GM19455 (cell line): ENCODE measurements around the gene FHOD3.

Experiments
- ATAC-seq: cut with Tn5 transposase; IDR thresholded peaks from one replicate; pipeline ENCODE4 v1.9.1; 2021; ENCODE audit not compliant: unreplicated experiment

The FHOD3 gene

GRCh38 chr18:36685580-36685979 lies 388.1 kb downstream of the FHOD3 start:
- no peak for ATAC-seq

GRCh38 chr18:36688020-36688965 lies 390.8 kb downstream of the FHOD3 start:
- ATAC-seq = no peak

- ATAC-seq = no peak
Measured at GRCh38 chr18:36692371-36692770, 394.9 kb downstream of the FHOD3 start.

- ATAC-seq = no peak
Measured at GRCh38 chr18:36692921-36693332, 395.4 kb downstream of the FHOD3 start.

DNA sequence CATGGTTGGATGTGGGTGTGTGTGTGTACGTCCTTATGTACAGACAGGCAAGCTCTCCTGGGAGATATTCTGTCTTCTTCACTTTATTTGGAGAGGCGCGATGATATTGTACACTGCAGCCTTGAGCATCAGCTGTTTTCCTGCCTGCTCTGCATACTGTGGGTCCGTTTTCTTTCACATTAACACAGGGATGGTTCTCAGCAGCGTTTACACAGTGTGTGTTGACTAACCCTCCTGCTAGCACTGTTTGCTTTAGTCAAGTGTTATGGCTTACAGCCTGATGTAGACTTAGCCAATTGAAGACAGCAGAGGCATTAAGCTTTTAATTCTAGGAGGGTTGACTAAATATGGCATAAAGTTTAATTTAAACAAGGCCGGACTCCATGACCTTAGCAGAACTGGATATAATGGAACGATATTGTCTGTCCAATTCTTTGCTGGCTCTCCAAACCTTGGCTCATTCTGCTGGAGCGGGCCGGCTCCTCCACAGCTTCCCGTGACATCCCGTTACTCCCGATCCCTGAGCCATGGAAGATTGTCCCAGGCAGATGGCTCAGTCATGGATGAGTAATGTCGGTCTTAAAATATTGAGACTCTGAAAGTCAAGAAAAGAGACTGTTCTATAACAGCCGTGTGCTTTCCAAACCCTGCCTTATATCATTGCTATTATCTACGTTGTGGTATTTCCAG lies 396.6 kb downstream of the FHOD3 start:
- ATAC-seq = no peak

GRCh38 chr18:36695806-36696205 lies 398.3 kb downstream of the FHOD3 start:
- no peak for ATAC-seq

- no peak for ATAC-seq
Measured at GRCh38 chr18:36697905-36698304, 400.4 kb downstream of the FHOD3 start.

- no peak for ATAC-seq
Measured at GRCh38 chr18:36700955-36701354, 403.4 kb downstream of the FHOD3 start.

DNA sequence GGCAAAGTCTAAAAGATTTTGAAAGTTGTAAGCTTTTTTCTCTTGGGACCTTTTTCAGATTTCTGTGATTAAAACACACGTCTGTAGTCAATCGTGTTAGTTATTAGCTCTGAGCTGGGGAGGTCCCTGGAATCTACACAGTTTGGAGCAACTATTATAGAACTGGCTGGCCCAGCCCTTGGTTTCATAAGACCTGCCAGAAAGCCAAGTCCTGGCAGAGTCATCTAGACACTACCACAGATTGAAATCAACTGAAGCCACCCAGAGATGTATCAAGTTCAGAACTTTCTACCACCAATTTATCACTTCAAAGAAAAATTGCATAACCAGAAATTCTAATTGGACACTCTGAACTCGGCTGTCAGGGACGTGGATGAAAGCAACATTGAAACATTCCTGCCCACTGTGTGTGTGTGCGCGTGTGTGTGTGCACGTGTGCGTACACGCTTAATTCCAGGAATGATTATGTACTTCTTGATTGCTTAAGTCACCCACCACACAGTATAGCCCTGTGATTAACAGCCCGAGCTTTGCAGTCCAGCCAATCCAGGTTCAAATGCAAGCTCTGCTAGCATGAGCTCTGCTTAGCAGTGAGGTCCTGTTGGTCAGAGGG lies 405.0 kb downstream of the FHOD3 start:
- ATAC-seq = no peak

GRCh38 chr18:36704156-36704555 lies 406.6 kb downstream of the FHOD3 start:
- ATAC-seq = no peak

DNA sequence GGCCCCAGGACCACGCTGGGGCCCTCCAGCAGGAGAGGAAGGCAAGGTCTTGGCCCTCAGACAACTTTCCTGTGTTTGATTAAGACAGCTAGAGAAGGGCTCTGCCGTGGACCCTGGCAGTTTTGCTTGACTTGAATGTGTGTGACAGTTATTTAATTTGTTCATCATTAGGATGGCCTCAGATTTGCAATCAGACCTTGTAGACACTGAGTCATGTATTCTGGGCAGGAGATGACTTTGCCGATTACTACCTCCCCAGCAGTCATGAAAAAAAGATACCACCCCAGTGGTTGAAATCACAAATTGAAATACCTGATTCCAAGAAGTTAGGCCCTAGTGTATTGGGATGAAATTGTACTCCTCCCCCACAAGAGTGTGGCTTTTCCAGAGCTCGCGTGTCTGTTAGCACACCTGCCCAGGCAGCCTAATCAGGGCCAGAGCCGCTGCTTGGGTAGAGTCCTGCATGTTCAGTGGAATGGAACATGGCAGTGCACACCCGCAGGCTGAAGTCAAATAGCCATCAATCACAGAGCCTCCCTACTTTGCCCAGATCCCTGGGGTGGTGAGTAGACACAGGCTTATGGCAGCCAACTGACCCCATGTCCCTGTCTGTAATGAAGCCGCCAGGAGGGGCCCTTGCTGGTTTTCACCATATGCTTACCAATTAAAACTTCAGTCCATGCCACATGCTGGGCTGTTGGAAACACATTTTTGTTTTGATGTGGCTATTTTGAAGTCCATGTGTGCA lies 408.8 kb downstream of the FHOD3 start:
- ATAC-seq = no peak

GRCh38 chr18:36708366-36708765 lies 410.9 kb downstream of the FHOD3 start:
- ATAC-seq = no peak

DNA sequence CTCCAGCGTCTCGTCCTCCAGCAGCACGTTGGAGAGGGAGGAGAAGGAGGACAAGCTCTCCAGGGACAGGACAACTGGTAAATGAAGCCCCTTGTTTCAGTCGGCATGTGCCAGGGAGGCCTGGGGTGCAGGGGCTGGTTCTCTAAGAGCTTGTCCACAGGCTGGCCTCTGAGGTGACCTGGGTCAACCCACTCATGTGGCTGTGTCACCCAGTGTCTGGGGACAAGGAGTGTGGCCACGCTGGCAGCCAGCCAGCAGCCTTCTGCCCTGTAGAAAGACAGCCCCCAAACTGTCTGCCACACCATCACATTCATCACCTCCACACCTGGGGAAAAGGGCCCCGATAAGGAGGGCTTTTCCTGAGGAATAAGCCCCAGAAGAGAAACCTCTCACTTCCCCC lies 411.8 kb downstream of the FHOD3 start:
- no peak for ATAC-seq

GRCh38 chr18:36711014-36711725 lies 413.7 kb downstream of the FHOD3 start:
- no peak for ATAC-seq

- ATAC-seq = no peak
Measured at GRCh38 chr18:36711813-36712444, 414.4 kb downstream of the FHOD3 start.

DNA sequence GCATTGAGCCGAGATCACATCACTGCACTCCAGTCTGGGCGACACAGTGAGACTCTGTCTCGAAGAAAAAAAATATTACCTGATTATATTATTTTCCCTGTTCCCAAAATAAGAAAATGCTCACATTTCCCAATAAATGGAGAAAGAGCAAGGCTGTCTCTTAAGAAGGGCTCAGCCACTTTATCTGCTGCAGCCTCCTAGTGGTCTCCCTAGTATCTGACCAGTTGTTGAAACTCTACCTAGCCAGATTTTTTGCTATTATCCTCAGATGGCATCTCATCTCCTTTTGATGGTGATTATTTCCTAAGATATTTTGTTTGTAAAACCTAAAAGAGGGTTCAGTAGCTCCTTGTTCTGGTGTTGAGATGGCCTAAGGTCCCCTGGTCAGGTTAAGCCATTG lies 417.0 kb downstream of the FHOD3 start:
- ATAC-seq = no peak

GRCh38 chr18:36717422-36718110 lies 420.1 kb downstream of the FHOD3 start:
- ATAC-seq = no peak

DNA sequence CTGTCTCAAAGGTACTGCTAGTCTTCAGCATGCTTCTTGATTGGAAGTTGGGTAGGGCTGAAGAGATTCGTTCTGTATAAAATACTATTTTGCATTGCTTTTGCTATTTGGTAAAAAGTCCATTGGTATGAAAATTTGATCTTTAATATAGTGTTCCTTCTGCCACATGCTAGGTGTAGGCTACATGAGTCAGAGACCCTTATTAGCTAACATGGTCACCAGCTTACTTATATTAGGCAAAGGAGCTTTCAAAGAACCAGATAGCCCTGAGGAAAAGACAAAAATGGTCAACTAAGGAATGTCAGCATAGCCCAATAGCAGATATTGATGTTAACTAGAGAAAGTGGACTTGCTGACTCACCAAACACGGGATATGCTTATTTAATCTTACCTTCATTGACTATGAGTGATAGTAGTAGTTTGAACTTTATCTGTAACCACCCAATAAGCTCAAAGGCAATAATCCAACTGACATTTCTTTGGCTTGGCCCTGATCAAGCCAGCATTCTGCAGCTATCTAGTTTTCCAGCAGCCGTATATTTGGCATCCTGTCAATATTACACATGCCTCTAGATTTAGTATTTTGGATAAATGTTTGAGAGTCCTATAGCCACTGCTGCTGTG lies 421.3 kb downstream of the FHOD3 start:
- no peak for ATAC-seq

GRCh38 chr18:36719630-36720029 lies 422.1 kb downstream of the FHOD3 start:
- ATAC-seq = no peak
